NT2/D1 (cell line): ENCODE data around the gene SSH2.

Experiments used
- SUZ12 ChIP-seq: IDR thresholded peaks from 2 replicates; pipeline ENCODE4 v1.6.1; 2011; ENCODE audit not compliant: insufficient read length, insufficient read depth; ENCODE audit errors: extremely low read depth
- YY1 ChIP-seq: IDR thresholded peaks from 2 replicates; pipeline ENCODE4 v1.6.1; 2011; ENCODE audit not compliant: insufficient read length, insufficient read depth
- ZNF274 ChIP-seq: IDR thresholded peaks from 2 replicates; pipeline ENCODE4 v1.6.1; 2011; ENCODE audit warnings: mild to moderate bottlenecking, low read depth, low read length

- no peak for TF ChIP-seq ZNF274
- no peak for TF ChIP-seq YY1
- no peak for TF ChIP-seq SUZ12
Observed at GRCh38 chr17:29746669-29747068, 183.4 kb downstream of the SSH2 start.
